Measurements from ENCODE around the gene MAOB.
A peak's percentile ranks its signal among the peaks of the same experiment; 100 is the strongest.

The MAOB gene

DNA sequence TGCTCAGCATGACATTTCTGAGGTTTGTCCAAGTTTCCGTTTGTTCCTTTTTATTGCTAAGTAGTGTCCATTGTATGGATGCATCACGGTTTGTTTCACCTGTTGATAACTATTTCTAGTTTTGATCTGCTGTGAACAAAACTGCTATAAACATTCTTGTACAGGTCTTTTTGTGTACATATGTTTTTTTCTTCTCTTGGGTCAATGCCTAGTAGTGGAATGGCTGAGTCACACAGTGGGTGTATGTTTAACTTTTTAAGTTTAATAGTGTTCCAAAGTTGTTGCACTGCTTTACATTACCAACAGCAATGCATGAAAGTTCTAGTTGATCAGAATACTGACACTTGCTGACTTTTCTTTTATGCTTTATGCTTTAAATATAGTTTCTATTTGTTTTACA, 76.7 kb downstream of the MAOB start:
- Histone ChIP-seq H3K36me3 (ENCODE audit: control insufficient read depth in 5 of 5, insufficient read depth in 5 of 5, low read length in 5 of 5) (peaks cover 0 to 8% (median 6%) of the 10 kb centered on the region in 5 donors), H3K9ac (ENCODE audit: low read length in 5 of 5) (no peak overlapping the region), H3K27me3 (ENCODE audit: control insufficient read depth in 5 of 5, insufficient read depth in 4 of 5, low read length in 5 of 5) (peaks cover 0 to 13% (median 0%) of the 10 kb centered on the region in 5 donors), H3K9me3 (ENCODE audit: control insufficient read depth in 5 of 5, low read length in 5 of 5) (no peaks in the 10 kb centered on the region), H3K27ac (ENCODE audit: low read depth, low read length) (no peak overlapping the region), H3K4me1 (ENCODE audit: control insufficient read depth in 5 of 5, insufficient read depth in 5 of 5, low read length in 5 of 5) (peaks cover 0 to 33% (median 11%) of the 10 kb centered on the region in 5 donors), H3K4me3 (ENCODE audit: low read depth in 1 of 5, low read length in 5 of 5) (no peak overlapping the region)

DNA sequence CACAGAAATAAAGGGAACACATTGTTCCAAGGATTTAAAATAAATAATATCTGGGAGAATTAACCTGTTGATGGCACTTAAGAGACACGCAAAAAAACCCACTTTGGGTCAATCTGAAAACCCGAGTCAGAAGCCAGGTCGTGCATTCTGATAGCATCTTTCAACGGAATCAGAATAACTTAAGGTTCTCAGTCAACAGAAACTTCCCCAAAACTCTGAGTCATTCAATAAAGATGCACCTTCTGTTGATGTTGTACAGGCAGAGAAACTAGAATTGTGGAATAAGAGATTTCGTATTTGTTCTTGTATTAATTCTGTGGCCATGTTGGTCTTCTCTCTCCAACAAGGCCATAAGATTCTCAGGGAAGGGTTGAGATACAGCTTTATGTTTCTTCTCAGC, 78.2 kb downstream of the MAOB start:
- peaks cover 0 to 30% (median 4%) of the 10 kb centered on the region in 5 donors for H3K4me1 ChIP-seq (ENCODE audit: control insufficient read depth in 5 of 5, insufficient read depth in 5 of 5, low read length in 5 of 5)
- H3K9me3 ChIP-seq (ENCODE audit: control insufficient read depth in 5 of 5, low read length in 5 of 5): no peaks in the 10 kb centered on the region
- no peak overlapping the region for H3K9ac ChIP-seq (ENCODE audit: low read length in 5 of 5)
- H3K27ac ChIP-seq (ENCODE audit: low read depth, low read length): no peak overlapping the region
- peaks cover 0 to 8% (median 6%) of the 10 kb centered on the region in 5 donors for H3K36me3 ChIP-seq (ENCODE audit: control insufficient read depth in 5 of 5, insufficient read depth in 5 of 5, low read length in 5 of 5)
- H3K4me3 ChIP-seq (ENCODE audit: low read depth in 1 of 5, low read length in 5 of 5): no peak overlapping the region
- peaks cover 0 to 13% (median 0%) of the 10 kb centered on the region in 5 donors for H3K27me3 ChIP-seq (ENCODE audit: control insufficient read depth in 5 of 5, insufficient read depth in 4 of 5, low read length in 5 of 5)

DNA sequence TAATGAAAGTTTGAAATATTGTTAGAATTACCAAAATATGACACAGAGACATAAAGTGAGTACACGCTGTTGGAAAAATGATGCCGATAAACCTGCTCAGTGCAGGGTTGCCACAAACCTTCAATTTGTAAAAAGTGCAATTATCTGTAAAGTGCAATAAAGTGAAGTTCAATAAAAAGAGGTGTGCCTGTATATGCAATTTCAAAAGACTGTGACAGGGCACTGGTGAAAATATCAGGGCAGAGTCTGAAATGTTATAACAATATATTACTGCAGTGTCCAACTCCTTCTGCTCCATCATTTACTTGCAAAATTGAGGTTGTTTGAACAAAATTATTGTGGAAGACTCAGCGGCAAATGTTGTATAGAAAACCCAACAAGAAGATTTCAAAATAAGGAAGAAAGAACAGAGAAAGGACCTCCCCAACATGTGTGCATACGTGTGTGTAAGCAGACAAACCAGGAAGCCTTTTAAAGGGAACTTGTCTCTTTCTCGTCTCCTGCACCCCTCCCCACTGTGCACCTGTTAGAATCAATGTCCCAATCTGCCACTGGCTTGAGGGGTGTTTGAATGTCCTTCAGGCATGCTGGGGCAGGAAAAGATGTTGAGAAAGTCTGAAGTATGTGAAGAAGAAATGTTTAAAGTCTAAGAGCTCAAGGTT, 96.2 kb downstream of the MAOB start:
- Histone ChIP-seq H3K4me3 (ENCODE audit: low read depth in 1 of 5, low read length in 5 of 5) (no peak overlapping the region), H3K9ac (ENCODE audit: low read length in 5 of 5) (no peak overlapping the region), H3K27ac (ENCODE audit: low read depth, low read length) (no peak overlapping the region), H3K27me3 (ENCODE audit: control insufficient read depth in 5 of 5, insufficient read depth in 4 of 5, low read length in 5 of 5) (no peaks in the 10 kb centered on the region), H3K4me1 (ENCODE audit: control insufficient read depth in 5 of 5, insufficient read depth in 5 of 5, low read length in 5 of 5) (no peaks in the 10 kb centered on the region), H3K36me3 (ENCODE audit: control insufficient read depth in 5 of 5, insufficient read depth in 5 of 5, low read length in 5 of 5) (peaks cover 0 to 14% (median 2%) of the 10 kb centered on the region in 5 donors), H3K9me3 (ENCODE audit: control insufficient read depth in 5 of 5, low read length in 5 of 5) (peaks cover 0 to 6% (median 0%) of the 10 kb centered on the region in 5 donors)

DNA sequence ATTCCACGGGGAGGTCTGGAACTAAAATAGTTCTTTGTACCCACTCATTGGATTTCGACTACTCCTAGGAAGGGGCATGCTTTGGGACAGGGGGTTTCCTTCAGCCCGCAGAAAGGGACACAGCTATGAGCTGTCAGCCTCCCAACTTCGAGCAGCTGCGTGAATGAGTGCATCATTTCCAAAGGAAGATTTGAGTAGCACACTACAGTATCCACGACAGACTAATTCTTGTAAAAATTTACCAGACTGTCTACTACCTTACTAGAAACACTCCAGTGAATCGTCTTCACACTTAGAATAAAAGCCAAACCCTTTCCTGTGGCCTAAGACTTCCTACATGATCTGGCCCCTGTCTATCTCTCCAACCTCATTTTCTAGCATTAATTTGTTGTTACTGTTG, 124.2 kb downstream of the MAOB start:
- H3K9me3 ChIP-seq (ENCODE audit: control insufficient read depth in 5 of 5, low read length in 5 of 5): no peaks in the 10 kb centered on the region
- H3K4me1 ChIP-seq (ENCODE audit: control insufficient read depth in 5 of 5, insufficient read depth in 5 of 5, low read length in 5 of 5): peaks cover 0 to 6% (median 0%) of the 10 kb centered on the region in 5 donors
- H3K4me3 ChIP-seq (ENCODE audit: low read depth in 1 of 5, low read length in 5 of 5): no peak overlapping the region
- no peak overlapping the region for H3K9ac ChIP-seq (ENCODE audit: low read length in 5 of 5)
- peaks cover 0 to 11% (median 0%) of the 10 kb centered on the region in 5 donors for H3K27me3 ChIP-seq (ENCODE audit: control insufficient read depth in 5 of 5, insufficient read depth in 4 of 5, low read length in 5 of 5)
- no peak overlapping the region for H3K27ac ChIP-seq (ENCODE audit: low read depth, low read length)
- no peaks in the 10 kb centered on the region for H3K36me3 ChIP-seq (ENCODE audit: control insufficient read depth in 5 of 5, insufficient read depth in 5 of 5, low read length in 5 of 5)

DNA sequence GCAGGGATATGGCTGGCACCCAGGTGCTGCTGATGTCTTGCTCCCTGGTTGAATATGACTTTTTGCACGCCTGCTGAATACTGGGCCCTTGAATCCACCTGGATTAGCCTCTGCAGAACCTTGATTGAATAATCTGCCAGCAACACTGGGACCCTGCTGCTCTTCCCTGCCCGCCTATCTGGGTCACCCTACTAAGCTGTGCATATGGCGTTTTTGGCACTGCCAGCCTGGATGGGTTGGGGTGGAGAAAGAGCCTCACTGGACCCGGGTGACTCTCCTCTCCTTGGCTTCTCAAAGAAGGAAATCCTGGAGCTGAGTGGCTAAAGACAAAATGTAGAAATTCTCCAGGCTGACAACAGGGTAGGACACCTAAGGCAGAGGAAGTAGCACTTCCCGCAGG, 126.2 kb downstream of the MAOB start:
- Histone ChIP-seq H3K27me3 (ENCODE audit: control insufficient read depth in 5 of 5, insufficient read depth in 4 of 5, low read length in 5 of 5) (peaks cover 0 to 11% (median 2%) of the 10 kb centered on the region in 5 donors), H3K4me1 (ENCODE audit: control insufficient read depth in 5 of 5, insufficient read depth in 5 of 5, low read length in 5 of 5) (peaks cover 0 to 9% (median 0%) of the 10 kb centered on the region in 5 donors), H3K4me3 (ENCODE audit: low read depth in 1 of 5, low read length in 5 of 5) (no peak overlapping the region), H3K27ac (ENCODE audit: low read depth, low read length) (no peak overlapping the region), H3K9me3 (ENCODE audit: control insufficient read depth in 5 of 5, low read length in 5 of 5) (peaks cover 0 to 10% (median 7%) of the 10 kb centered on the region in 5 donors), H3K36me3 (ENCODE audit: control insufficient read depth in 5 of 5, insufficient read depth in 5 of 5, low read length in 5 of 5) (no peaks in the 10 kb centered on the region), H3K9ac (ENCODE audit: low read length in 5 of 5) (no peak overlapping the region)

DNA sequence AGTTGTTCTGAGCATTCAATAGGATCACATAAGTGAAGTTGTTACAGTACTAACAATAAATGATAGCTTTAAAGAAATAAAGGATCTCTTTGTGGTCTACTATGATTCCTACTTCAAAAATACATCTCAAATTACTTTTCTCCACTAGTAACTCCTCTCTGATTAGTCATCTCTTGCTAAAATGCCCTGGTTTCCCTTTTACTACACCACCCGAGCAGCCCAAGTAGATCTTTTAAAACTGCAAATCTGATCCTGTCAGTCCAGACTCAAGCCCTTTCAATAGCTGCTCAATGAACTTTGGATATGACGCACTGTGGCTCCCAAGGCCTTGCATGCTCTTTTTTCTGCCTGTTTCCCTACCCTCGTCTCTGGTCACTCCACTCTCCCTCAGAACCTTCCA, 128.6 kb downstream of the MAOB start:
- H3K36me3 ChIP-seq (ENCODE audit: control insufficient read depth in 5 of 5, insufficient read depth in 5 of 5, low read length in 5 of 5): no peaks in the 10 kb centered on the region
- peaks cover 0 to 11% (median 2%) of the 10 kb centered on the region in 5 donors for H3K27me3 ChIP-seq (ENCODE audit: control insufficient read depth in 5 of 5, insufficient read depth in 4 of 5, low read length in 5 of 5)
- peaks cover 0 to 19% (median 0%) of the 10 kb centered on the region in 5 donors for H3K4me1 ChIP-seq (ENCODE audit: control insufficient read depth in 5 of 5, insufficient read depth in 5 of 5, low read length in 5 of 5)
- peaks cover 0 to 10% (median 7%) of the 10 kb centered on the region in 5 donors for H3K9me3 ChIP-seq (ENCODE audit: control insufficient read depth in 5 of 5, low read length in 5 of 5)
- H3K4me3 ChIP-seq (ENCODE audit: low read depth in 1 of 5, low read length in 5 of 5): no peak overlapping the region
- H3K27ac ChIP-seq (ENCODE audit: low read depth, low read length): no peak overlapping the region
- no peak overlapping the region for H3K9ac ChIP-seq (ENCODE audit: low read length in 5 of 5)

DNA sequence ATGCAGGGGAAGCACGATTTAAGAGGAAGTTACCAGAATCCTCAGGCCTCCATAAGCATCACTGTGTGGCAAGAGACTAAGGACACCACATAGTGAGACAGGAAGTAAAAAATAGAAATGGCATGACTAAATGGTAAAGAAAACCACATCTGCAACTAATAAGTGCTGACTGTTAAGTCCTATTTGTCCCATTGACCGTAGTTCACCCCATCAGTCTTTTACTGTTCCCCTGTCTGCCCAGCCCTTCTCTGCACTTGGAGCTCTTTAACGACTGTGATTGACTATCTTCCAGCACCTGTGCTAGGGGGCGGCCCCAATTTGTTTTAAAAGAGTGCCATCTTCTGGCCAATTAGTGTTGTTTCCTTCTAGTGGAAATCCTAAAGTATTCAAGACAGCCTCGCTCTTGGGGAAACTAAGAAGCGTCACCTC, 132.0 kb downstream of the MAOB start:
- H3K9ac ChIP-seq (ENCODE audit: low read length in 5 of 5): no peak overlapping the region
- no peak overlapping the region for H3K27ac ChIP-seq (ENCODE audit: low read depth, low read length)
- H3K4me3 ChIP-seq (ENCODE audit: low read depth in 1 of 5, low read length in 5 of 5): no peak overlapping the region
- peaks cover 0 to 10% (median 7%) of the 10 kb centered on the region in 5 donors for H3K9me3 ChIP-seq (ENCODE audit: control insufficient read depth in 5 of 5, low read length in 5 of 5)
- peaks cover 0 to 4% (median 1%) of the 10 kb centered on the region in 5 donors for H3K36me3 ChIP-seq (ENCODE audit: control insufficient read depth in 5 of 5, insufficient read depth in 5 of 5, low read length in 5 of 5)
- peaks cover 0 to 10% (median 0%) of the 10 kb centered on the region in 5 donors for H3K27me3 ChIP-seq (ENCODE audit: control insufficient read depth in 5 of 5, insufficient read depth in 4 of 5, low read length in 5 of 5)
- H3K4me1 ChIP-seq (ENCODE audit: control insufficient read depth in 5 of 5, insufficient read depth in 5 of 5, low read length in 5 of 5): peaks cover 0 to 19% (median 0%) of the 10 kb centered on the region in 5 donors

DNA sequence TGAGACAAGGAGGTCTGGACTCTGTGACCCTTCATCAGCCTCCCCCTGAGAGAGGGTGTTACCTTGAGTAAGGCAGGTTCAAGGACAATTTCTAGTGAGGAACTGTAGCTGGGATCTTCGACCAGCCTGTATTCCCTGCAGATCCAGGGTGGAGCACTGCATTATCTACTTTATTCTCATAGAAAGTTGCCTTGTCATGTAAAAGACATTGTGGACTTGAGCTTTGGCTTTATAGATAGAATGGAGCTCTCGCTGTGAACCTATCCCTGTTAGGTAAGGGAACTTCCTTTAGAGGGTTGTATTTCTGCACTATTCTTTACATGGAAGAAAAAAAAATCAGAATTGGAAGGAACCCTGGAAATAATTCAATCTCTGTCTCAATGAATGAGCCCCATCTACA, 134.8 kb downstream of the MAOB start:
- Histone ChIP-seq H3K9me3 (ENCODE audit: control insufficient read depth in 5 of 5, low read length in 5 of 5) (peaks cover 0 to 10% (median 7%) of the 10 kb centered on the region in 5 donors), H3K27ac (ENCODE audit: low read depth, low read length) (peak overlapping the region; percentile 16), H3K27me3 (ENCODE audit: control insufficient read depth in 5 of 5, insufficient read depth in 4 of 5, low read length in 5 of 5) (peaks cover 0 to 11% (median 5%) of the 10 kb centered on the region in 5 donors), H3K36me3 (ENCODE audit: control insufficient read depth in 5 of 5, insufficient read depth in 5 of 5, low read length in 5 of 5) (peaks cover 0 to 25% (median 11%) of the 10 kb centered on the region in 5 donors), H3K9ac (ENCODE audit: low read length in 5 of 5) (no peak overlapping the region), H3K4me3 (ENCODE audit: low read depth in 1 of 5, low read length in 5 of 5) (no peak overlapping the region), H3K4me1 (ENCODE audit: control insufficient read depth in 5 of 5, insufficient read depth in 5 of 5, low read length in 5 of 5) (peaks cover 0 to 28% (median 12%) of the 10 kb centered on the region in 5 donors)

DNA sequence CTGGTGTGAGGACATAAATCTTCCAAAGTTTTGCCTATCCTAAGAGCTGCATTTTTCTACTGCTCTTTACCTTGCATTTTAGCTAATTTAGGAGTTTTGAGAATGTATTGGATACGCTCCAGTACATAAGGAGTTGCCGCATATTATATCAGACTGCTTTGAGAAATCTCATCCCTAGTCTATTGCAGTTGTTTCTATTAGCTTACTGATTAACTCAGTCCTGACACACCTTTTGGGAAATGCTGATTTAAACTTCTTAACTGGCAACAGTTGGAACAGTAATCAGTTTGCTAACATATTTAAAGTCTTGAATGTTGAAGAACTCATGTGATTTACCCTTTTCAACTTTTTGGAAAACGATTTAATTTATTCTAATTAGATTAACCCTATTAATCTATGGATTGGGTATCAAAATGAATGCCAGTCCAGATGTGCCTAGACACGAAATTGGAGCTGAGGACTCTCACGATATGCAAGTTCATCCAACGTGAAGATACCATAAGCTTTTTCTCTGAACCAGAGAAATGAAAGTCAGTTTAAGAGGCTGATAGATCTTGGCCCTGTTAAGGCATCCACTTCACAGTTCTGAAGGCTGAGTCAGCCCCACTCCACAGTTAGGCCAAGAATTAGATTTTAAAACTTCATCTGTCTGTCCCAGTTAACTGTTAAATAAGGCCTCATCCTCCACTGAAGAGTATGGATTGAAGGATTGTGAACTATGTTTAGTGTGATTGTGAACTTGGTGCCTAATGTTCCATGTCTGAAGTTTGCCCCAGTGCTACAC, 136.1 kb downstream of the MAOB start:
- Histone ChIP-seq H3K27ac (ENCODE audit: low read depth, low read length) (no peak overlapping the region), H3K27me3 (ENCODE audit: control insufficient read depth in 5 of 5, insufficient read depth in 4 of 5, low read length in 5 of 5) (peaks cover 0 to 14% (median 7%) of the 10 kb centered on the region in 5 donors), H3K4me1 (ENCODE audit: control insufficient read depth in 5 of 5, insufficient read depth in 5 of 5, low read length in 5 of 5) (peaks cover 0 to 38% (median 25%) of the 10 kb centered on the region in 5 donors), H3K36me3 (ENCODE audit: control insufficient read depth in 5 of 5, insufficient read depth in 5 of 5, low read length in 5 of 5) (peaks cover 0 to 28% (median 11%) of the 10 kb centered on the region in 5 donors), H3K9me3 (ENCODE audit: control insufficient read depth in 5 of 5, low read length in 5 of 5) (peaks cover 0 to 2% (median 0%) of the 10 kb centered on the region in 5 donors), H3K9ac (ENCODE audit: low read length in 5 of 5) (no peak overlapping the region), H3K4me3 (ENCODE audit: low read depth in 1 of 5, low read length in 5 of 5) (no peak overlapping the region)

DNA sequence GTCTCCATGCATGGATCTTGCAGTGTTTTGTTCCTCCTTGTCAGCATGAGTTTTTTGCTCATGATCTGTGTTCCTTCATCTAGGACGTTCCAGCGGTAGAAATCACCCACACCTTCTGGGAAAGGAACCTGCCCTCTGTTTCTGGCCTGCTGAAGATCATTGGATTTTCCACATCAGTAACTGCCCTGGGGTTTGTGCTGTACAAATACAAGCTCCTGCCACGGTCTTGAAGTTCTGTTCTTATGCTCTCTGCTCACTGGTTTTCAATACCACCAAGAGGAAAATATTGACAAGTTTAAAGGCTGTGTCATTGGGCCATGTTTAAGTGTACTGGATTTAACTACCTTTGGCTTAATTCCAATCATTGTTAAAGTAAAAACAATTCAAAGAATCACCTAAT, 138.0 kb downstream of the MAOB start:
- Histone ChIP-seq H3K9ac (ENCODE audit: low read length in 5 of 5) (no peak overlapping the region), H3K4me1 (ENCODE audit: control insufficient read depth in 5 of 5, insufficient read depth in 5 of 5, low read length in 5 of 5) (peaks cover 0 to 30% (median 28%) of the 10 kb centered on the region in 5 donors), H3K36me3 (ENCODE audit: control insufficient read depth in 5 of 5, insufficient read depth in 5 of 5, low read length in 5 of 5) (peaks cover 2 to 28% (median 11%) of the 10 kb centered on the region in 5 donors), H3K4me3 (ENCODE audit: low read depth in 1 of 5, low read length in 5 of 5) (no peak overlapping the region), H3K27me3 (ENCODE audit: control insufficient read depth in 5 of 5, insufficient read depth in 4 of 5, low read length in 5 of 5) (peaks cover 0 to 14% (median 6%) of the 10 kb centered on the region in 5 donors), H3K9me3 (ENCODE audit: control insufficient read depth in 5 of 5, low read length in 5 of 5) (peaks cover 0 to 2% (median 0%) of the 10 kb centered on the region in 5 donors), H3K27ac (ENCODE audit: low read depth, low read length) (peak overlapping the region; percentile 67)

Data from subcutaneous abdominal adipose tissue (tissue), 5 donors.